D341Med (cell line): Measurements from ENCODE around the gene SORCS2.

Experiments
- DNase-seq: peaks from one replicate; pipeline ENCODE4 v3.0.0; 2012; ENCODE audit warnings: low spot score

SORCS2 gene

DNA sequence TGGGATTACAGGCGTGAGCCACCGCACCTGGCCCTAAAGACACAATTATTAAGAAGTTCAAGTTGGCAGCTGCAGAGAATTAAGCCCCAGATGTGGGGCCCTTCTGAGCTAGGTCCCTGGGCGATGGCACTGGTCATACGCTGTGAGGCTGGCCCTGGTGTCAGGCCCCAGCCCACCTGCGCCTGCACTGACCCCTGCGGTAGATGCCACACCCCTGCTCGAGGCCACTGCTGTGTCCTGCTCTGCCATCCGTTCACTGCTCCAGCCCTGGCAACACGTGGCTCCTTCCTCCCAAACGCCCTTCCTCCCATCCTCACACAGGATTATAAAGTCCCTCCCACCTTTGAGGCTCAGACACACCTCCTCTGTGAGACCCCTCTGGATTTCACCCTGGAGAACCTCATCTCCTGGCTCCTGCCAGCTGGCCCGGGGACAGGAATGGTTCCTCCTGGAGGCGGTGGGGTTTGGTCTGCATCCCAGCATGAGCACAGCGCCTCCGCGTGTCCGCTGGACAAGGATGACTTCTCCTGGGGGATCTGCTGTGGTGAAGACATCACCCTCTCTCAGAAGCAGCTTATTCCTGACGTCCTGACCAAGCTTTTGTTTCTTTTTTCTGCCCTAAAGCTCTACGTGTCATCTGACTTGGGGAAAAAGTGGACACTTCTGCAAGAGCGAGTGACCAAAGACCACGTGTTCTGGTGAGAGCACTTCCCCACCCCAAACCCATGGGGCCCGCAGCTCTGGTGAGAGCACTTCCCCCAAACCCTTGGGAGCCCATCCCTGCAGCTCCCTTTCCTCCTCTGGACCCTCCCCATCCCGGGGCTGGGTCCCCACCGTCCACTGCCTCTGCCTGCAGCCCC is 461.4 kb downstream of the SORCS2 start:
- DNase-seq: no peak

DNA sequence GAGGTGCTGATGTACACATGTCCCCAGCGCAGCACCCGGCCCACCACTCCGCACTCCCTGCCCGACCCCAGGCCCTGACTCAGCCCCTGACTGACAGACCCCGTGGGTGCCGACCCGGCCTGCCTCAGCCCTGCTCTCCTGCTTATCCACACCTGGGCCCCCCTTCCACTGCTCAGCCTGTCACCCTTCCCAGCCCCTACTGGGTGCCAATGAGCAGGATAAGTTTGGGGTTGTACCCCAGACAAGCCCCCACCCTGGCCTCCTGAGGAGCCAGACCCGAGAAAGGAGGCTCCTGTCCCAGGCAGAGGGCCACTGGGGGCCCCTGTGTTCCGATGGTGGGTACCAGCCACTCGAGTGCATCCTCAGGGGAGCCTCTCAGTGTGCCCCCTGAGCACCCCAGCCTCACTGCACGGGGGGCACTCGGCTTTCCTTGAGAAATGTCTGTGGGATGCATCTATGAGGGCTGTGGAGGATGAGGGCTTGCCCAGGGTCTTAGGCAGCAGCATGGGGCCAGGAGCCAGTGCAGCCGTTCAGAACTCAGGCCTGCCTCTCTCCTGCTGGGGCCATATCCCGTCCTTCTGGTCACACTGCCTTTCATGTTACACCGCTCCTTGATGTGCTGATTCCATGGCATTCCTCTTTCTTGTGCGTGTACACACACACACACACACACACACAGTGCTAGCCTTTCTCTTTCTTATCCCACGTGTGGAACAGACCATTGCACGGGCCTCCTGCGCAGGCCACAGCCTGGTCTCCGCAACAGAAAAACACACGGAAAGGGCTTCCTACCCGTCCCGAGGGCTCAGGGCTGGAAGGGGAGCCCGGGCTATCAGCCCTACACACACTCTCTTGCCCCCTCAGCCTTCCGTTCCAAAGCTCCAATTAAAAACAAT is 462.5 kb downstream of the SORCS2 start:
- no peak for DNase-seq

- DNase-seq: no peak
Observed at GRCh38 chr4:7655511-7656243, 463.3 kb downstream of the SORCS2 start.

DNA sequence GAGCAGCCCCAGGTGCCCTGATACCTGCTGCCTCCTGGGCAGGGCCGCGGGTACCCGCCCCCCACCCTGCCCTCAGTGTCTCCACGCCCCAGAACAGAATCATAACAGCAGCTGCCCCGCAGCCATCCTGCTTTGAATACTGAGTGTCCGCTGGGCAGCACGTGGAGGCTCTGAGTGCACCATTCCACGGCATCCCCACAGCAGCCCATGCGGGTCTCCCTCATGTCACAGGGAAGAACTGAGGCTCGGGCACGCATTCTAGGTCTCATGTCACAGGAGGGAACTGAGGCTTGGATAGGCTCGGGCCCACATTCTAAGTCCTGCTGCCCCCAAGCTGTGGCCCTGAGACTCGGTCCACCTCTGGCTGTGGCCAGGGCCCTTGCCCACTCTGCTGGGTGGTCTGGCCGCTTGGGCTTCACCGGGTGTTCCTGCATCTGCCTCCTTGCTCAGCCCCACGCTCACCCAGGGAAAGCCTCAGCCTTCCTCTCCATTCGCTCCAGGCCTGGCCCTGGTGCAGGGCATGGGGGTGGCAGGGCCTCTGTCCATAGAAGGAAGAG is 464.0 kb downstream of the SORCS2 start:
- no peak for DNase-seq

GRCh38 chr4:7657545-7658297 is 465.4 kb downstream of the SORCS2 start:
- DNase-seq: no peak

DNA sequence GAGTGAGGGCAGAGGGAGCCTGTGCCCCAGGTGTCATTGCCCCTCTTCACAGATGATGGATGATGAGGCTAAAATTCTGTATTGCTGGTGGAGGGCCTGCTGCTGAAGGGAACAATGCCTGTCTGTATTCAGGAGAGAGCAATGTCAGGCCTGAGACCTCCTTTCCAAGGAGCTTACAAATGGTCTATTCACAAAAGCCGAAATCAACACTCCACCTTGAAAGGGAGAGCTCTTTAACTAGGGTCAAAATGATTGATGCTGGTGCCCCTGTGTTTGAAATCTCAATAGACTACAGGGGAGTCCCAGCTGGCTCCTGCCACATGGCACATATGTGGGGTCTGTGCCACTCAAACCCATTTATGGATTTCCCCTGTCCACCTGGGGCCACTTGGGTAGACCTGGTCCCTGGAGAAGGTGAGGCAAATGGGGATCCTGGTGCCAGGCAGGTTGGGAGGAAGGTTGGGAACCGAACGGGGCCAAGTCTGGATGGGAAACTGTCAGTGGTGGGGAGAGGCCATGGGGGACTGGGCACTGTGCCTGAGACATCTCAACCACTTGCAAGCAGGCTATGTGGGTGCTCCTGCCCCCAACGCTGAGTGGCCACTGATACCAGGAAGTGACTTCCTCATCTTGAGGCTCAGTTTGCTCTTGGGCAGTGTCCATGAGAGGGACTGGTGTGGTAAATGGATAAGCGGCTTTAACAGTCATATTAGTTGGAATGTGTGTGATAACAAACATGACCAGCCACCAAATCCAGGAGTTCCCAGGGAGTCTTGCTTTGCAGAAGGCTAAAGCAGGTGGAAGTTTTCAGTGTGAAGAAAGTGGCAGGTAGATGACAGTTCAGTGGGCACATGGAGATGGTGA is 466.2 kb downstream of the SORCS2 start:
- DNase-seq: no peak

- DNase-seq: no peak
Observed at GRCh38 chr4:7659429-7660175, 467.3 kb downstream of the SORCS2 start.

DNA sequence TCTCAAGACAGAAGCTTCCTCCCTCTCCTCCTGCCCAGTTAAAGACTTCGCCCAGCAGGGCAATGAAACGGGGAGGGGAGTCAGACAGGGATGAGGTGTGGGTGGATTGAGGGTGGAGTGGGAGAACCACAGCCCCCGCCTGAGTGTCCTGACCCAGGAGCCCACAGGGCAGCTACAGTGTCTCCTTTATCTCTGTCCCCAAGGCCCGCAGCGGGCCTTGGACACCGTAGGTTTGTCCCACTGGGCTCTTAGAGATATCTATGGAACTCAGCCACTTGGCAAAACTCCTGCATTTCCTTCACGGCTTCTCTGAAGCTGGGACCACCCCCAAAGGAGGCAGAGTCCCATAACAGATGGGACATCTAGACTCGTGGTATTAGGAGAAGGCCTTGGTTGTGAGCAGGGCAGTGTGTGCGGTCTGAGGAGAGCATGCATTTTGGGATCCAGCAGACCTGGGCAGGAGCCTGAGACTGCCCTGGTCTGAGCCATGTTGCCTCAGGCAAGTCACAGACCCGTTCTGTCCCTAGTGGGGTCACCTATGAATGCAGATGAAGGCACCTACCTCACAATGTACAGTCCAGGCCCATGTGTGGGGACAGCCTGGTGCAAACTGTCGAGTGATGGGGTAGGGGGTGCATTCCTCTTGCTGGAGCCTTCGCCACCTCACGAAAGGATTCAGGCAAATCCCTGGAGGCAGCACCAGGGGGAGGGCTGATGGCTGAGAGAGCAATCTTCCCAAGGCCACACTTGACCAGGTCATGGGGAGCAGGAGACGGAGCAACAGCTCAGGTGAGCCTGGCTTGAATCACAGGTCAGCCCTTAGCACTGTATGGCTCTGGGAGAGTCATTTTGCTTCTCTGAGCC is 468.1 kb downstream of the SORCS2 start:
- DNase-seq: no peak

DNA sequence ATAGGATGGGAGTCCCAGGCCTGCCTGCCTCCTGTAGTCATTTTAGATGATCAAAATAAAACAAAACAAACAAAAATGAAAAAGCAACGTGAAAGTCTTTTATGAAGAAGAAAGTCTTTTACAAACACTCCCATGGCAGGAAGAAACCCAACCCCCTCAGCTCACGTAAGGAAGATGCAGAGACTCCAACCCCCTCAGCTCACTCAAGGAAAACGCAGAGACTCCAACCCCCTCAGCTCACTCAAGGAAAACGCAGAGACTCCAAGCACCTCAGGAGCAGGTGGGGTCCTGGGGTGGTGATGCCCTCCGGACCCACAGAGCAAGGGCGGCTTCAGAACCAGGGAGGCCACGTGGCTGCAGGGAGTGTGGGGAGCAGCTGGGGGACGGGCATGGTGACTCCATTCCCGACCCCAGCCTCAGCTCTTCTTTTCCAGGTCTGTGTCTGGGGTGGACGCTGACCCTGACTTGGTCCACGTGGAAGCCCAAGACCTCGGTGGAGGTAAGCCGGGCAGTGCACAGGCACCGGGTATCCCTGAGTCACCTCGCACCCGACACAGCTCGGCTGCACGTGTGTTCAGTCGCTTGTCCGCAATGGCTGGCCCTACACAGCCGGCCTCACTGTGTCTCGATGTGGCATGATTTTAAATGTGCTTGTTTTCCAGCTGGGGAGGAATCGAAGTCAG is 468.9 kb downstream of the SORCS2 start:
- DNase-seq: no peak

GRCh38 chr4:7661846-7662506 is 469.6 kb downstream of the SORCS2 start:
- no peak for DNase-seq

GRCh38 chr4:7662507-7662846 is 470.1 kb downstream of the SORCS2 start:
- no peak for DNase-seq

DNA sequence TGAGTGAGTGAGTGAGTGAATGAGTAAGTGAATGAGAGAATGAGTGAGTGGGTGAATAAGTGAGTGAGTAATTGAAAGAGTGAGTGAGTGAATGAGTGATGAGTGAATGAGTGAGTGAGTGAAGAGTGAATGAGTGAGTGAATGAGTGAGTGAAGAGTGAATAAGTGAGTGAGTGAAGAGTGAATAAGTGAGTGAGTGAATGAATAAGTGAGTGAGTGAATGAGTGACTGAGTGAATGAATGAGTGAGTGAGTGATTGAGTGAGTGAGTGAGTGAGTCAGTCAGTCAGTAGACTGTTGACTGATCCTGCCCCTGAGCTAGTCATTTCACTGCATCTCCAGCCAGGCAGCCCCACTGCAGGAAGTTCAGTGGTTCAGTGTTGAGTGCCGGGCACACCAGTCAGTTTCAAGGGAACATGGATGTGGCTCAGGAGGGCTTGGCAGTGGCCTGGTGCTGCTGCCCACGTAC is 470.8 kb downstream of the SORCS2 start:
- no peak for DNase-seq

DNA sequence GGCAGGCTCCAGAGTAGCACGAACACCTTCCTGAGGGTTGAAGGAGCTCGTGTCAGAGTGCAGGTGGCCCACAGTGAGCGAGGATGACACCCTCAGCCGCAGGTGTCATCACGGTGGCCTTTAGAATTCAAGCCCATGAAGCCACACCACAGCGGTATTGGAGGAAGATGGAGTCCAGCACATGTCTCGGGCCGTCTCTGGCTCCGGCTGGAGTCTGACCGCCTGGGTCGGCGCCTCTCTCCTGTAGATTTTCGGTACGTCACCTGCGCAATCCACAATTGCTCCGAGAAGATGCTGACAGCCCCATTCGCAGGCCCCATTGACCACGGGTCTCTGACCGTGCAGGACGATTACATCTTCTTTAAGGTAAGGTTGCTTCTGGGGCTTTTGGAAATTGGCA is 471.8 kb downstream of the SORCS2 start:
- no peak for DNase-seq

DNA sequence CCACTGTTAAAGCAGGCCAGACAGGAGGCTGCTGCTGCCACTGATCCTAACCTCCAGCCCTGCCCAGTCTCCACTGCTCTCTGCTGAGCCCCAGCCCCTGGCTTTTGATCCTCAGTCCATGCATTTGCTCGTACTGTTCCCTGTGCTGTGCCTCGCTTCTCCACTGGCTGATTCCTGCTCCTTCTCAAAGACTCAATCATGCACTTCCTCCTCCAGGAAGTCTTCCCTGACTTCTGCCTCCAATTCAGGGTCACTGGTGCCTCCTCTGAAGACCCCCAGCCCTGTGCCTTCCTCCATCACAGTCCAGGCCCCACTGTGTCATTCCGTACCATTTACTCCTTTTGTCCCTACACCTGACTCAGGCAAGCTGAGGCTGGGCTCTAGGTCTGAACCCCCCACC is 473.0 kb downstream of the SORCS2 start:
- DNase-seq: no peak

DNA sequence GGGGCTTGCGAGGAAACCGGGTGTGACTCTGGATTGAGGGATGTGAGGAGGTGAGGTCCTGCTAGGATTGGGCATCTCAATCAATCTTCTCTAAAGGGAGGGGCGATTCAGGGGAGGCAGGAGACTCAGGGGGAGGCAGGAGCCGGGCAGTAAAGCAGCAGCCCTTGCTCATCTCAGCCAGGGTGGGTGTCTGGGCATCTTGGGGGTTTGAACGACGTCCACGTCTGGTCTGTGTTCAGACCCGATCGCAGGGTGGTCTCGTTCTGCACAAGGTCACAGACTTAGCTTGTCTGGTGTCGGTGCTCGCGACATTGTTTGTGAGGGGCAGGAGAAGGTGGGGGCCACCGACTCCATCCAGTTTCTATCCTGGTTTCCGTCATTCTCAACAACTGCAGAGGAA is 473.7 kb downstream of the SORCS2 start:
- no peak for DNase-seq

GRCh38 chr4:7666744-7667143 is 474.4 kb downstream of the SORCS2 start:
- DNase-seq: no peak

DNA sequence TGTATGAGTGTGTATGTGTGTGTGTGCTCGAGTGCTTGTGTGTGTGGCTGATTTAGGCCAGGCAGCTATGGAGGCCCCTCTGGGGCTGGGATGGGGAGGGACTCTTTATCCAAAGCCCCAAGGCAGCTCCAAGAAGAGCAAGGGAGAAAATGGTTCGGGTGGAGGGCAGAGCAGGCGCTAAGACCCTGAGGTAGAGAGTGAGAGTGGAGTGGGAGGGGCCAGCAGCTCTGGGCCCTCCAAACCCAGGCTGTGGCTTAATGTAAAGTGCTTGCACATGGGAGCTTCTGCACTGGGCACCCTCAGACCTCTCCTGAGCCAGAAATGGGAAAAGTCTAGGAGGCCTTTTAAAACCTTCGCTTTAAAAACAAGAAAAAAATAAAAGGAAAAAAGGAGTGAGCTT is 475.9 kb downstream of the SORCS2 start:
- DNase-seq: no peak

GRCh38 chr4:7668826-7669225 is 476.5 kb downstream of the SORCS2 start:
- DNase-seq: no peak
